ENCODE results near the gene DNAH17. TPM values are rescaled to one million over a fixed set of nuclear protein-coding genes. Genes with fewer than 3 reads are reported as not detected.

The DNAH17 gene
- total RNA-seq, 4 donors from 2014 or later = under 0.01 TPM; not detected in 3

- H3K9me3 ChIP-seq = no peaks in the 10 kb centered on the region
- no peaks in the 10 kb centered on the region for H3K4me1 ChIP-seq
- H3K36me3 ChIP-seq = no peaks in the 10 kb centered on the region
- intact Hi-C loops (cut with DNase I; ENCODE audit: low total_unique reads) = no loop called here
- no peak overlapping the region for H3K4me3 ChIP-seq
- H3K27me3 ChIP-seq = no peaks in the 10 kb centered on the region
- H3K27ac ChIP-seq = no peak overlapping the region
- in situ Hi-C loops (cut with MboI; ENCODE audit: low pct_ligation_motif_present in 1 of 4, low pct_unique_long_range_greater_than_20kb in 1 of 4, low sequenced_read_pairs in 3 of 4) = no loop called here
- DNase-seq = no peak
- WGBS, 2 donors (ENCODE audit: low coverage in 1 of 2) = 89% methylated on average over 34 of the region's 34 CpGs; no CpG with 5 or more reads in 1 of the 2 donors
- no peak for TF ChIP-seq POLR2A (IDR thresholded peaks at IDR 0.05)
- TF ChIP-seq POLR2AphosphoS5 (IDR thresholded peaks at IDR 0.05) = no peak
- no peak for TF ChIP-seq EP300 (IDR thresholded peaks at IDR 0.05; ENCODE audit: low read depth)
- no peak for TF ChIP-seq CTCF (IDR thresholded peaks at IDR 0.05)
Observed at GRCh38 chr17:78460951-78461798, 116.0 kb downstream of the DNAH17 start.

GRCh38 chr17:78460176-78460675 is 117.0 kb downstream of the DNAH17 start:
- intact Hi-C loops (cut with DNase I; ENCODE audit: low total_unique reads) = no loop called here
- H3K27ac ChIP-seq = no peak overlapping the region
- in situ Hi-C loops (cut with MboI; ENCODE audit: low pct_ligation_motif_present in 1 of 4, low pct_unique_long_range_greater_than_20kb in 1 of 4, low sequenced_read_pairs in 3 of 4) = no loop called here
- no peaks in the 10 kb centered on the region for H3K9me3 ChIP-seq
- H3K36me3 ChIP-seq = no peaks in the 10 kb centered on the region
- WGBS, 2 donors (ENCODE audit: low coverage in 1 of 2) = 62 to 79% methylated on average over 4 to 11 of the region's 11 CpGs
- TF ChIP-seq EP300 (IDR thresholded peaks at IDR 0.05; ENCODE audit: low read depth) (no peak), POLR2AphosphoS5 (IDR thresholded peaks at IDR 0.05) (no peak), POLR2A (IDR thresholded peaks at IDR 0.05) (no peak), CTCF (IDR thresholded peaks at IDR 0.05) (no peak)
- DNase-seq = no peak
- no peak overlapping the region for H3K4me3 ChIP-seq
- no peaks in the 10 kb centered on the region for H3K27me3 ChIP-seq
- no peaks in the 10 kb centered on the region for H3K4me1 ChIP-seq

- H3K9me3 ChIP-seq = no peaks in the 10 kb centered on the region
- no peaks in the 10 kb centered on the region for H3K27me3 ChIP-seq
- intact Hi-C loops (cut with DNase I; ENCODE audit: low total_unique reads) = no loop called here
- in situ Hi-C loops (cut with MboI; ENCODE audit: low pct_ligation_motif_present in 1 of 4, low pct_unique_long_range_greater_than_20kb in 1 of 4, low sequenced_read_pairs in 3 of 4) = no loop called here
- WGBS, 2 donors (ENCODE audit: low coverage in 1 of 2) = 88% methylated on average over 21 of the region's 21 CpGs; no CpG with 5 or more reads in 1 of the 2 donors
- no peak for TF ChIP-seq POLR2A (IDR thresholded peaks at IDR 0.05)
- no peak for TF ChIP-seq POLR2AphosphoS5 (IDR thresholded peaks at IDR 0.05)
- no peak for TF ChIP-seq CTCF (IDR thresholded peaks at IDR 0.05)
- no peak for TF ChIP-seq EP300 (IDR thresholded peaks at IDR 0.05; ENCODE audit: low read depth)
- no peak overlapping the region for H3K4me3 ChIP-seq
- H3K27ac ChIP-seq = no peak overlapping the region
- no peaks in the 10 kb centered on the region for H3K4me1 ChIP-seq
- H3K36me3 ChIP-seq = no peaks in the 10 kb centered on the region
- DNase-seq = no peak
Observed at GRCh38 chr17:78459696-78460095, 117.5 kb downstream of the DNAH17 start.

- Histone ChIP-seq H3K27ac (no peak overlapping the region), H3K4me3 (no peak overlapping the region), H3K9me3 (no peaks in the 10 kb centered on the region), H3K36me3 (no peaks in the 10 kb centered on the region), H3K27me3 (no peaks in the 10 kb centered on the region), H3K4me1 (no peaks in the 10 kb centered on the region)
- intact Hi-C loops (cut with DNase I; ENCODE audit: low total_unique reads) = no loop called here
- TF ChIP-seq POLR2AphosphoS5 (IDR thresholded peaks at IDR 0.05) = no peak
- TF ChIP-seq CTCF (IDR thresholded peaks at IDR 0.05) = no peak
- no peak for TF ChIP-seq POLR2A (IDR thresholded peaks at IDR 0.05)
- TF ChIP-seq EP300 (IDR thresholded peaks at IDR 0.05; ENCODE audit: low read depth) = no peak
- 90 to 92% methylated on average over 16 to 37 of the region's 37 CpGs for WGBS, 2 donors (ENCODE audit: low coverage in 1 of 2)
- in situ Hi-C loops (cut with MboI; ENCODE audit: low pct_ligation_motif_present in 1 of 4, low pct_unique_long_range_greater_than_20kb in 1 of 4, low sequenced_read_pairs in 3 of 4) = no loop called here
- no peak for DNase-seq
Observed at GRCh38 chr17:78458736-78459335, 118.4 kb downstream of the DNAH17 start.

Measured in transverse colon (tissue), 4 donors.